AG08395 (cell line): ENCODE measurements around the gene HSPBP1.
A peak's percentile ranks its signal among the peaks of the same experiment; 100 is the strongest.

Experiments
- DNase-seq: peaks from one replicate; pipeline ENCODE4 v3.0.0; 2012; ENCODE audit warnings: mixed read lengths, low spot score

The HSPBP1 gene

DNA sequence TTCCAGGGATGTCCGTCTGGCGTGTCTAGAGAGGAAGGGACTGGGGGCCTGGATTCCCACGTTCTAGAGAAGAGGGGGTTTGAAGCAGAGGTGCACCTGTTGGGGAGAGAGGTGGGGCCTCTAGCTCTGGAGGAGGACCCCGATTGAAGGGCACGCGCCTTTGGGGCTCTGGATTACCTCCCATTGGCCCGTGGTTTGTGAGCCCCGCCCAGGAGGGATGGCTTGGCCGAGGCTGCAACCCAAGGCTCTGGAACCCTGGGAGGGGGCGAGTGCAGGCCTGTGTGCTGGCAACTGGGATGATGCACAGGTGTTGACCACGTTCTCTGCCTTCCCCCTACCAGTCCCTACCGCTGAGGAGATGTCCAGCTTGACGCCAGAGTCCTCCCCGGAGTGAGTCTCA is 25.1 kb upstream of the HSPBP1 start:
- DNase-seq, result no peak

DNA sequence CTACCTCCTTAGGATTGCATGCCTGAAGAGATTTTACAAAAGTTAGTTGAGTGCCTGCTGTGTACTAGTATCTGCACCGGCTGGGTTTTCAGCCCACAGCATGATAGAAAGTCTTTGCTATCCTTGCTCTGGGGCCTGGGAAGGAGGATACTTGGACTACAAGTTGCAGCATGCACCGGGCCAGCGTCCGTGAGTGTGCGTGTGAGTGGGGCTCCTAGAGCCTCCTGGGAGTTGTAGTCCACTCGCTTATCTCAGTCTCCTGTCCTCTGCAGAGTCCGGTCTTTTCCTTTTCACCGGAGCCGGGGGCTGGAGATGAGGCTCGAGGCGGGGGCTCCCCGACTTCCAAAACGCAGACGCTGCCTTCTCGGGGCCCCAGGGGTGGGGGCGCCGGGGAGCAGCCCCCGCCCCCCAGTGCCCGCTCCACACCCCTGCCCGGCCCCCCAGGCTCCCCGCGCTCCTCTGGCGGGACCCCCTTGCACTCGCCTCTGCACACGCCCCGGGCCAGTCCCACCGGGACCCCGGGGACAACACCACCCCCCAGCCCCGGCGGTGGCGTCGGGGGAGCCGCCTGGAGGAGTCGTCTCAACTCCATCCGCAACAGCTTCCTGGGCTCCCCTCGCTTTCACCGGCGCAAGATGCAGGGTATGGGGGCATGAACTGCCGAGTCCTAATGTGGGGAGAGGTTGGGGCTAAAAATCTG is 24.5 kb upstream of the HSPBP1 start:
- DNase-seq, result peak; percentile 27

DNA sequence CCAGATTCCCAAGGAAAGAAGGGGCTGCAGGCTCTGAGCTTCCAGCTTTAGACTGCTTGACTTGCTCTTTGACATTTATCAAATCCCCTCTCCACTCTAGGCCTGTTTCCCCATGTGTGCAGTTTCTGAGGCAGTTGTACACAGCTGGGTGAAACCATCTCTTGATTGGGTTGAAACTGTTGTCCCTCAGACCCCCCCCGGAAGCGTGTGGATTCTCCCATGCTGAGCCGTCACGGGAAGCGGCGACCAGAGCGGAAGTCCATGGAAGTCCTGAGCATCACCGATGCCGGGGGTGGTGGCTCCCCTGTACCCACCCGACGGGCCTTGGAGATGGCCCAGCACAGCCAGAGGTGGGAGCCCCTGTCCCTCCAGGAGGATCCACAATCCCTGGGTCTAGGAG is 23.6 kb upstream of the HSPBP1 start:
- no peak for DNase-seq

DNA sequence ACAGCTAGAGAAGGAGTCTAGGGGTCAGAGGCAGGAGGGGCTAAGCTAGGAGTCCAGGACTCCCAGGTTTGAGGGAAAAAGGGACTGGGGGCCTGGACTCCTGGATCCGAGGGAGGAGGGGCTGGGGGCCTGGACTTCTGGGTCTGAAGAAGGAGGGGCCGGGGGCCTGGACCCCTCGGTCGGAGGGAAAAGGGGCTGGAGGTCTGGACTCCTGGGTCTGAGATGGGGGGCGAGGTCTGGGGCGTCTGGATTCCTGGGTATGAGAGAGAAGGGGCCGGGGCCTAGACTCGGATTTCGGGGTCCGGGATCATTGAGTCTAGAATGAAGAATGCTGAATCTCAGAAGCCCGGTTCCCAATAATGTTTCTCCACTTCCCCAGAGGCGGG is 22.4 kb upstream of the HSPBP1 start:
- no peak for DNase-seq

DNA sequence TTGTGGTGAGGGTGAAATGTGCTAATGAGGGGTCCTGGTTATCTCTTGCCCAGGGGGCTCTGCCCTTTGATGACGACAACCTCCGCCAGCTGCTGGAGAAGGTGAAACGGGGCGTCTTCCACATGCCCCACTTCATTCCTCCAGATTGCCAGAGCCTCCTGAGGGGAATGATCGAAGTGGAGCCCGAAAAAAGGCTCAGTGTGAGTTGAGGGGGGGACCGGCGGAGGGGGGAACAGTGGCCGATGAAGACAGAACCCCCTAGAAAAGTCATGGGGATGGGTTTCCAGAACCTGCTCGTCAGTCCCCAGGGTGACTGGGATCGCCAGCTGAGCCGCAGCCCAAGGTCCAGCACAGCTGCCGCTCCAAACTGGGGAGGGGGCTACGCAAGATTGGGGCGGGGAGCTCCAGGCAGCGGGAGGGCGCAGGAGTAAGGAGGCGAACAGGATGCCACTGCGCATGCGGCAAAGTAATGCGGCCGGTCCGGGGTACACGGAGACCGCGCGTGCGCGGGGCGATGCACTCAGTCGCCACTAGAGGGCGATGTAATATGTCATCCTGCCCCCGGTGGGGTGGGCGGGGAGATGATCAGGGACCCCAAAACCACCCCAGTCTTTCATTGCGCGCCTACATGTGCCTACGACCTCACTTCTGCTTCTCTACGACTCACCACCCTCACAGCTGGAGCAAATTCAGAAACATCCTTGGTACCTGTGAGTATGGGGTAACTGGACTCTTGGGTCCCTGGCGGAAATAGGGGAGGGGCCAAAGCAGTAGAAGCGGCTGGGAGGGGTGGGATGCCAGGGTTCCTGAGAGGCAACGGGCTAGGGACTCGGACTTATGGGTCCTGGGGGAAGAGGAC is 21.8 kb upstream of the HSPBP1 start:
- peak; percentile 100 for DNase-seq

DNA sequence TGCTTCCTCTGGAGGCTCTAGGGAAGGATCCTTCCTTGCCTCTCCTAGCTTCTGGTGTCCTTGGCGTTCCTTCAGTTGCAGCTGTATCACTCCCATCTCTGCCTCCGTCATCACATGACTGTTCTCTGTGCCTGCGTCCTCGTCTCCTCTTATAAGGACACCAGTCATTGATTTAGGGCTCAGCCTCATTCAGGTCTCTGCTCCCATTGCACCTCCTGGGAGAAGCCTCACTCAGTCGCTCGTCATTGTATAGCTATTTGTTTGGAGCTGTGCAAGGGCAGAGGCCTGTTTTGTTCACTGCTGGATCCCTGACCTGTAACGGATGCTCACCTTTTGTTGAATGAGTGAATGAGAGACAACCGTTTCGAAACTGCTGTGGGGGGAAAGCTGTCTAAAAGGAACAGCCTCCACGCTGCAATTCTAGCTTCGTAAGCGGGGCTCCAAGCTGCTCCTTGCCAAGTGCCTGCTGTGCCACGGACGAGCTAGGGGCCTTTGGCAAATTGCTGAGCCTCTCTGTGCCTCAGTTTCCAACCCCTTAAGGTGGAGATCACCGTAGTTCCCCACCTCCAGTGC is 21.1 kb upstream of the HSPBP1 start:
- DNase-seq, result no peak

DNA sequence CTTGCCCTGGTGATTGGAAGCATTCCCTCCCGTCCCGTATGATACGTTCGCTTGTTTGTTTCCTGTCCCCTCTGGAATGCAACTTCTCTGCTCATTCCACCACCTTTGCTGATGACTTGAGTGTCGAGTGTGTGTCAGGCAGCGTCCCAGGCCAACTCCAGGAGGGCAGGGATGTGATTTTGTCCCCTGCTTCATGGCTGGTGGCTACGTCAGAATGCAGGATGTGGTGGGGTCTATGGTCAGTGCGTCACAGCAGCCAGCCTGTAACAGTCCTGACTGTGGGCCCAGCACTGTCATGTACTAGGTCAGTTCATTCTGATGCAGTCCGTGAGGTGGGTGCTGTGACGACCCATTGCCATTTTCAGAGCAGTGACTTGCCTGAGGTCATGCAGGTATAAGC is 20.1 kb upstream of the HSPBP1 start:
- no peak for DNase-seq

DNA sequence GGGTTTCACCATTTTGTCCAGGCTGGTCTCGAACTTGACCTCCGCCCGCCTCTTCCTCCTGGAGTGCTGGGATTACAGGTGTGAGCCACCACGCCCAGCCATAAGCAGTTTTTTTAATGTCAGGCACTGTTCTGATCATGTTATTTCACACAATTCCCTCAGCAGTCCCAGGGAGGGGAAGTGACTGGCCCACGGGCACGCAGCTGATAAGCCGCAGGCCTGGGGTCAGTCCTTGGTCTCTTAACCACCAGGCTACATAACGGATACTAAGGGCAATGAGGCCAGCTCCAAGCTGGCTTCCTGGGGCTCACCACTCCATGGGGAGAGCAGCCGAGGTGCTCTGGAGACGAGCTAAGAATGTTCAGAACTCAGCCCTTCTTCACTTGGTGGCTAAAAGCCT is 17.4 kb upstream of the HSPBP1 start:
- no peak for DNase-seq

DNA sequence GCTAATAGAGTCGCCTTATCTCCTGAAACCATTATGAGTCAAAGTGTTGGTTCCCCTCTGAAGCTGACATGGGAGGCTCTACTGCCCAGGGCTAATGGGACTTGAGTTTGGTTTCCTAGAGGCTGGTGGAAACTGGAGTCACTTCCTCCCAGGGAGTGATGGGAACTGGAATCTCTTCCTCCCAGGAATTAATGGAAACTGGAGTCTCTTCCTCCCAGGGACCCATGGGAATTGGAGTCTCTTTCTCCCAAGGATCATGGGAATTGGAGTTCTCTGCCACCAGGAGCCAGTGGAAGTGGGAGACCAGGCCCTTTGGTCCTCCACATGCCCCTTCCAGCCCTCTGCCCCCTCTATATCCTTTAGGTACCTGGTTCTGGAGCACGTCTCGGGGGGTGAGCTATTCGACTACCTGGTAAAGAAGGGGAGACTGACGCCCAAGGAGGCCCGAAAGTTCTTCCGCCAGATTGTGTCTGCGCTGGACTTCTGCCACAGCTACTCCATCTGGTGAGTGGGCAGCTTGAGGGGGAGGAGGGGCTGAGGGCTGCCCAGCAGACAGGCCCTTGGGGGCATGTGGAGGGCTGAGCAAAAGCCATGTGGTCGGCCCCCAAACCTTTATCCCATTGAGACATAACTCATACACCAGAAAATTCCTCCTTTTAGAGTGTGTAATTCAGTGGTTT is 9.3 kb upstream of the HSPBP1 start:
- no peak for DNase-seq

DNA sequence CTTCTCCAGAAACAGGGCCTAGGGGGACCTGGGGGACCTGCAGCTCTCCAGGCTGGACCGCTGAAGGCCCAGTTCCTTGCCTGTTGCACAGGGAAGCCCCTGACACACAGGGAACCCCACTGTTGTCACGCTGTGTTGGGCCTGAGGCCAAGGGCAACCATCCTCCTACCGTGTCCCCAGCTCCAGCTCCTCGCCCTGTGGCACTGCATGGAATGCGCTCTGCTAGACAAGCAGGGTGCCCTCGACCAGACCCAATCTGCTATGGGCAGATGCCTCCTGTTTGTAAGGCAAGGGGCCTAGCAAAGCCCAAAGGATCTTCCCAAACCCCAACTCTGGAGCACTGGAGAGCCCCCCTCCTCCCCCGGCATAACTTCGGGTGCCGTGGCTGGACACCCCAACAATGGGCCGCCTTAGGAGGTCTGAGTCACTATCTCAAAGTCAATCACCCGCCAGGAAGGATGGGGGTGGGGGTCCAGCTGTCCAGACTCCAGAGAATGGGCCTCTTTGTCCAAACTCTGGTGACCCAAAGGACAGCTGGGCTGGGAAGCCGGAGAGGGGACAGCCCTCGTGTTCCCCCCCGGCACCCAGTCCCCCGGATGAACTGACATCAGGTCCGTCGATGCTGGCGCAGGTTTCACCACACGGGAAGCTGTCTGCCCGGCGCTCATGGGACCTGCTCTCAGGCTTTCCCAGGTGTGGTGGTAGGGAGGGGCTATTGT is 7.6 kb upstream of the HSPBP1 start:
- no peak for DNase-seq

DNA sequence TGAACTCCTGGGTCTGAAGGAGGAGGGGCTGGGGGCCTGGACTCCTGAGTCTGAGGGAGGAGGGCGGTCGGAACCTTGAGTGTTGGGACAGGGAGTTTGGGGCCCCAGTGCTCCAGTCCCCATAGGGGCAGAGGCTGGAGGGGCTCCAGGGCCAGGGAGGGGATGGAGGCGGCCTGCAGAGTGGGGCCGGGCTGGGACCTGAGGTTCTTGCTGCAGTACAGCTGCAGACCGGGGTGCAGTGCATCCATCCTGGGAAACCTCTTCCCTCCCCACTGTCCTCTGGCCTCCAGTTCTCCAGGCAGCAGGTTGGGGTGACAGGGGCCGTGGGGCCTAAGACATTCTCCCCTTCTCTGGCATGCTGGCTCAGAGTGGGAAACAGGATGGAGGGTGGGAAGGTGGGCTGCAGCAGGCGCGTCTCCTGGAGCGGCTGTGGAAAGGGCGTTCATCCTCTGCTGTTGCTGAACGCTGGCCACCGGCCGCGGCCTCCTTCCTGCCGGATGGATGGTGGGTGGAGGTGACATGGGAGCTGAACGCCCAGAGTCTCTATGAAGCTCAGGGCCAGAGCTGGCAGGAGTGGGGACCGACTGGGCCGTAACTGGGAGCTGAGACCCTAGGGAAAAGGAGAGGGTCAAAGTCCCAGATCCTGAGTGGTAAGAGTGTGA is 5.5 kb upstream of the HSPBP1 start:
- DNase-seq, result peak; percentile 12

DNA sequence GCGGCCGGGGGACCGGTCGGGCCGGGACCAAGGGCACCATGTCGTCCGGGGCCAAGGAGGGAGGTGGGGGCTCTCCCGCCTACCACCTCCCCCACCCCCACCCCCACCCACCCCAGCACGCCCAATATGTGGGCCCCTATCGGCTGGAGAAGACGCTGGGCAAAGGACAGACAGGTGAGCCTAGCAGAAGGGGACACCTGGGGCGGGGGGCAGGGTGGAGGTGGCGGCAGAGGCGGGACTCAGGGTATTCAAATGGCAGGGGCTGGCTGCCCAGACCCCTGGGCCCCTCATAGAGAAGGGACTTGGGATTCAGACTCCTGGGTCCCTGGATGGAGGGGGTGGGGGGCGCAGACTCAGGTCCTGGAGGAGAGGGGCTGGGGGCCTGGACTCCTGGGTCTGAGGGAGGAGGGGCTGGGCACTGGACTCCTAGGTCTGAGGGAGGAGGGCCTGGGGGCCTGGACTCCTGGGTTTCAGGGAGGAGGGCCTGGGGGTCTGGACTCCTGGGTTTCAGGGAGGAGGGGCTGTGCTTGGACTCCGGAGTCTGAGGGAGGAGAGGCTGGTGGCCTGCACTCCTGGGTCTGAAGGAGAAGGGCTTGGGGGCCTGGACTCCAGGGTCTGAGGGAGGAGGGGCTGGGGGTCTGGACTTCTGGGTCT is 4.6 kb upstream of the HSPBP1 start:
- DNase-seq, result no peak

DNA sequence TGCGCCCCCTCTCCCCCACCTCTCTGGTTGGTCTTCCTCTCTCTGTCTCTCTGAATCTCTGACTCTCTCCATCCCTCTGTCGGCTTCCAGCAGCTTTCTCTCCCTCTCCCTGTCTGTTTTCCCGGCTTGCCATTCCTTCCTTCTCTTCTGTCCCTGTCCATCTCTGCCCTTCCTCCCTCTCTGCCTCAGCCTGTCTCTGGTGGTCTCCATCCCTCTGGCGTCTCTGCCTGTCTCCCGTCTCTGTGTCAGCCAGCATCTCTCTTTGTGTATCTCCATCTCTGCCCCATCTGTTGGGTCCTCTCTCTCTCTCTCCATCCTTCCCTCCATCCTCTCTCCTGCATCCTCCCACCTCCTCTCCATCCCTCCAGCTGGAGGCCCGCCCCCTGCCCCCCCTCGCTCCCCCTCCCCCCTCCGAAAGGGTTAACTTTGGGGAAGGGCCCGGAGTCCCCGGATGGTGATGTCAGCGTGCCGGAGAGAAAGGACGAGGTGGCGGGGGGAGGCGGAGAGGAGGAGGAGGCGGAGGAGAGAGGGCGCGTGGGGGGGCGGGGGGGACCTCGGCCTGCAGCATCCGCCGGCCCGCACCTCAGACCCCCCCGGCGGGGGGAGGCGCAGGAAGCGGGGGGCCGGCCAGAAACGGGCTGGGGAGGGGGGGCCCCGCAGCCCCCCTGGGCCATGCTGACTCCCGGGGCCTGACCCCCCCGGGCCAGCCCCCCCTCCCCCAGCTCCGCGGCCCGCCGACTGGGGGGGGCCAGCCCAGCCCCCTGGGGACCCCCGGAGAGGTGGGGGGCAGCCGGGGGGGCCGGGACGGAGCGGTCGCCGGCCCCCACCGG is 3.9 kb upstream of the HSPBP1 start, which contains the start of gene BRSK1:
Gene BRSK1, plus strand, starts transcription at position 450 of the 830 bp plus-strand sequence. CDS start 446 bp downstream, outside the sequence.
- peak; percentile 62 for DNase-seq

DNA sequence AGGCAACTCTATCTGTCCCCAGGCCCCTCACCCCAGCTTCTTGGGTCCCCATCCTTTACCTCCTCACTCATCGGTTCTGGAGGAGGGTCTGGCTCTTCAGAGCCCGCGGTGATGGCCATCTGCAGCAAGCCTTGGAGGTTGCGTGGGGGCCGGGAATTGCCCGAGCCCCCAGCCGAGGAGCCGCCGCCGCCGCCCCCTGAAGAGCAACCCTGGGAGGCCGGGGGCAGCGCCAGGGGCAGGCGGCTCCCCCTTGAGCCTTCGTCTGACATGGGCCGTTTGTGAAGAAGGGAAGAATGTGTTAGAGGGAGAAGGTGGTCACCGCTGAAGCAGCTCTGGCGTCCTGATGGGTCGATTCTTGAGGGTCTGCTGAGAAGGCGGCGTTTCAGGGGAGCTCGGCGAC is 570 bp downstream of the HSPBP1 start:
- DNase-seq, result no peak

DNA sequence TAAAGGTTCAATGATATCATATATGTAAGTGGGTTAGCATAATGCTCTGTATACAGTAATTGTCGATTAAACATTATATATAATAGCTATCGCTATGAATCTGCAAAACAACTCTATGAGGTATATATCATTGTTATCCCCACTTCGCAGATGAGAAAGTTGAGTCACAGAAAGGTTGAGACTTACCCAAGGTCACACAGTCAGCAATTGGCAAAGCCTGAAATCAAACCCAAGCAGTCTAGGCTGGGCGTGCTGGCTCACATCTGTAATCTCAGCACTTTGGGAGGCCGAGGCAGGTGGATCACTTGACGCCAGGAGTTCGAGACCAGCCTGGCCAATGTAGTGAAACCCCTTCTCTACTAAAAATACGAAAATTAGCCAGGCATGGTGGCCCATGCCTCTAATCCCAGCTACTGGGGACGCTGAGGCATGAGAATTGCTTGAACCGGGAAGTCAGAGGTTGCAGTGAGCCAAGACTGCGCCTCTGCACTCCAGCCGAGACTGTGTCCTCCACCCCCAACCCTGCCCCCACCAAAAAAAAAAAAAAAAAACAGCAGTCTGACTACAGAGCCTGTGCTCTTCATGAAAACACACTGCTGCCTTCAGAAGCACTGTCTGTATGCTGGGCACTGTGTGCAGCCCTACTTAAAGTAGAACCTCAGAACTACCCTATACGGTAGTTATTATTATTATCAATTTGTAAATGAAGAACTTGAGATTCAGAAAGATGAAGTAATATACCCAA is 1.3 kb downstream of the HSPBP1 start:
- no peak for DNase-seq

DNA sequence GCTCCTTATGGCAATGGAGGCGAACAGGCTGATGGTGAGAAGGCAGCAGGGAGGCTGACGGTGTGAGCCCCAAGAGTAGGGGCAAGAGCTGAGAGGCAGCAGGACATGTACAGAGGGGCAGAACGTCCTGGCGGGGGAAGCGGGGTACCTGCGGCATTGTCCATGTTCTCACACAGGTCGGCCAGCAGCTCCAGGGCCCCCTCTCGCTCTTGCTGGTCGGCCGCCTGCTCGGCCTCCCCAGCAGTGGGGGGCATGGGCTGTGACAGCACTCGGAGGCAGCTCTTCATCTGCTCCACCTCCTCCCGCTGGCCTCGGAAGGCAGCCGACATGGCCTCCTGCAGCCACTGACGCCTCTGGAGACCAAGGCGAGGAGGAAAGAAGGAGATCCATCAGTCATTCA is 2.4 kb downstream of the HSPBP1 start:
- no peak for DNase-seq

DNA sequence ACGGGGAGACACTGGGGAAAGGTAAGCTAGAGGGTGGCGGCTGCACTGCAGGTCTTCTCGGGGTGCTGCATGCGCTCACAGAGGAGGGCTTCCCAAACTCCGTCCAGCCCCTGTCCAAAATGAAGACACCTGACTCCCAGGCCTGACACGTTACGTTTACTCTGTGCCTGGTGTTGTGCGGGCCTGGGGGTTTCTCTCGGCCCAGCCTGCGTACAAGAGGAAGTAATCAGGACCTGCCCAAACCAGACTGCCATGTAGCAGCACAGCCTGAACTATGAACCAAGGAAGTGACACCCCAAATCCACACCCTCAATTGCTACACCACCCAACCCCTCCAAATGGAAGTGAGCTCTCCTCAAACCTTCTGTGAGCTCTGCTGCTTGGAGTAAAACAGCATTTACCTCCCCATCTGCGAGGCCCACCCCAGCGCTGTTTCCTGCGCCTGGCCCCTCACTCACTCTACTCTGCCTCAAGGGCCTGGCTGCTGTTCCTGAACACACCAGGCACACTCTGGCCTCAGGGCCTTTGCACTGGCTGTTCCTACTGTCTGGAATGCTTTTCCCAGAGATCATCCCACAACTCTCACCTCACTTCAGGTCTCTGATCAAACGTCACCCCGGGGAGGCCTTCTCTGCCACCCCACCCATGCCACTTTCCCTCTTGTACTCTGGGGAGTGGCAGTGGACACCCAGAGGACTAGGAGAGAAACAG is 3.0 kb downstream of the HSPBP1 start:
- DNase-seq, result no peak
